Breast epithelium (tissue), 4 donors: ENCODE results near the gene CBFA2T3. TPM values are rescaled to one million over a fixed set of nuclear protein-coding genes. Genes with fewer than 3 reads are reported as not detected.

Source experiments
- DNase-seq, 2 donors: peaks; one replicate each; pipeline ENCODE4 v3.0.0-alpha.2; 2019; ENCODE audit warnings: low spot score in 2 of 2
- H3K27ac ChIP-seq, 2 donors: fragments of 200-600 bp; sonication (generic) in 1 of 2; one replicate each; pipeline ENCODE4 v1.5.1; 2016 to 2019; ENCODE audit warnings: mild to moderate bottlenecking in 1 of 2
- H3K27me3 ChIP-seq, 2 donors: fragments of 200-600 bp; sonication (generic) in 1 of 2; one replicate each; pipeline versions ENCODE4 v1.5.1 to v1.6.0; 2017 to 2019; ENCODE audit warnings: control low read depth in 1 of 2, mild to moderate bottlenecking in 1 of 2
- H3K36me3 ChIP-seq: fragments of 200-600 bp; one replicate; pipeline ENCODE4 v1.5.1; 2019
- H3K4me1 ChIP-seq, 2 donors: fragments of 200-600 bp; sonication (generic); one replicate each; pipeline ENCODE4 v1.5.1; 2016 to 2019; ENCODE audit warnings: control low read depth in 1 of 2
- H3K4me3 ChIP-seq, 3 donors: fragments of 200-600 bp; sonication (generic); 1 replicate in 2 of 3; 2 replicates in 1 of 3; pipeline ENCODE4 v1.5.1; 2016 to 2019; ENCODE audit warnings: mild to moderate bottlenecking in 3 of 3, moderate library complexity in 2 of 3
- H3K9me3 ChIP-seq, 2 donors: fragments of 200-600 bp; sonication (generic) in 1 of 2; one replicate each; pipeline ENCODE4 v1.5.1; 2016 to 2019; ENCODE audit warnings: control low read depth in 1 of 2
- POLR2A ChIP-seq: fragments of 450-650 bp; IDR thresholded peaks from one replicate; pipeline ENCODE4 v1.6.1; 2016; ENCODE audit warnings: antibody characterized with exemption, mild to moderate bottlenecking, moderate library complexity
- POLR2AphosphoS5 ChIP-seq, 3 donors: sonication (generic); formaldehyde crosslinking; IDR thresholded peaks; one replicate each; pipeline ENCODE4 v1.6.1; 2017; ENCODE audit warnings: antibody characterized with exemption in 3 of 3
- intact Hi-C: fragments of 100-400 bp; cut with DNase I; formaldehyde crosslinking; loops from one replicate; pipeline ENCODE4 v1.15.1; 2023; ENCODE audit warnings: low total_unique reads
- total RNA-seq, 3 donors: library from RNA; depleted of rRNA; stranded (reverse); fragments of >200 nt; gene quantifications; one replicate each; pipeline ENCODE4 v1.1.0, GENCODE V29; 2016
- TF ChIP-seq, protein P1 (sequence below), 3 donors: fragments of 450-650 bp; IDR thresholded peaks; one replicate each; pipeline ENCODE4 v1.5.1; 2016 to 2017; ENCODE audit warnings: antibody characterized with exemption in 3 of 3, mild to moderate bottlenecking in 3 of 3, moderate library complexity in 3 of 3

The CBFA2T3 gene
- total RNA-seq, 3 donors from 2014 or later: 0.64 to 2.3 (median 0.88) TPM

DNA sequence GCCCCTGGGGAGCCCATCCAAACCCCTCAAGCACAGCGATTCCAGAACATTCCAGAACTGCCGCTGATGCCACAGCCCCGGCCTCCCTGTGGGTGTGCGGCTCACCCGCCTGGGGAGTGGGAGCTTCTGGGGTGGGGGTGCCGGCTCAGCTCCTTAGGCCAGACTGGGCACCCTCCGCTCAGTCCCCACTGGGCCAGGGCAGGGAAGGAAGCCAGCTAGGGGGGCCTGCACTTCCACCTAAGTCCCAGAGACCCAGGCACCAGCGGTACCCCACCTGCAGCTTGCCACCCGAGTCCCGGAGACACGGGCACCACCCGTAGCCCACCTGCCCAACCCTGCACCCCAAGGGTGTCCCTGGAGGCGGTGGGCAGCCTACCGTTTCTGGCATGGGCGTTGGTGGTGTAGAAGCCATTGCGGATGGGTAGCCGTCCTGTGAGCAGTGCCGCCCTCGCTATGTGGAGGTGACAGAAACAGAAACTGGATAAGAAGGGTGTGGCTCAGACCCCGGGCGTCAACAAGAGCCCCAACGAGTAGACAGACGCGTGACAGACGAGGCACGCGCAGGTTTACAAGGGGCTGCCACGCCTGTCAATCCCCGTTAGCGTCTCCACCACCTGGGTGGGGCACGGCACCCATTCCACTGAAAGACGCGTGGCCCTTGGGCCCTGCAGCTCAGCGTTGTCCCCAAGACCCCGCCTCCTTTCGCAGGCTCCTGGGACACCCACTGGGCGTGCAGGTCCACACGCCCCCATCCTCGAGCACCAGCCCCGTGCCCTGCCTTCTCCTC lies 135.3 kb downstream of the CBFA2T3 start:
- no peak for DNase-seq
- intact Hi-C loops: loop anchor here (1.0 kb wide), 1 partner anchor 45 kb away; no protein-coding TSS in a partner anchor
- H3K27me3 ChIP-seq: no peaks in the 10 kb centered on the region
- no peak overlapping the region for H3K27ac ChIP-seq
- TF ChIP-seq POLR2A (no peak), POLR2AphosphoS5 (IDR thresholded peaks at IDR 0.05) (no peak)
- TF ChIP-seq, protein P1, sequence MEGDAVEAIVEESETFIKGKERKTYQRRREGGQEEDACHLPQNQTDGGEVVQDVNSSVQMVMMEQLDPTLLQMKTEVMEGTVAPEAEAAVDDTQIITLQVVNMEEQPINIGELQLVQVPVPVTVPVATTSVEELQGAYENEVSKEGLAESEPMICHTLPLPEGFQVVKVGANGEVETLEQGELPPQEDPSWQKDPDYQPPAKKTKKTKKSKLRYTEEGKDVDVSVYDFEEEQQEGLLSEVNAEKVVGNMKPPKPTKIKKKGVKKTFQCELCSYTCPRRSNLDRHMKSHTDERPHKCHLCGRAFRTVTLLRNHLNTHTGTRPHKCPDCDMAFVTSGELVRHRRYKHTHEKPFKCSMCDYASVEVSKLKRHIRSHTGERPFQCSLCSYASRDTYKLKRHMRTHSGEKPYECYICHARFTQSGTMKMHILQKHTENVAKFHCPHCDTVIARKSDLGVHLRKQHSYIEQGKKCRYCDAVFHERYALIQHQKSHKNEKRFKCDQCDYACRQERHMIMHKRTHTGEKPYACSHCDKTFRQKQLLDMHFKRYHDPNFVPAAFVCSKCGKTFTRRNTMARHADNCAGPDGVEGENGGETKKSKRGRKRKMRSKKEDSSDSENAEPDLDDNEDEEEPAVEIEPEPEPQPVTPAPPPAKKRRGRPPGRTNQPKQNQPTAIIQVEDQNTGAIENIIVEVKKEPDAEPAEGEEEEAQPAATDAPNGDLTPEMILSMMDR (IDR thresholded peaks at IDR 0.05): no peak
- no peaks in the 10 kb centered on the region for H3K9me3 ChIP-seq
- peaks cover 5% of the 10 kb centered on the region for H3K36me3 ChIP-seq
- no peaks in the 10 kb centered on the region for H3K4me1 ChIP-seq
- no peak overlapping the region for H3K4me3 ChIP-seq

DNA sequence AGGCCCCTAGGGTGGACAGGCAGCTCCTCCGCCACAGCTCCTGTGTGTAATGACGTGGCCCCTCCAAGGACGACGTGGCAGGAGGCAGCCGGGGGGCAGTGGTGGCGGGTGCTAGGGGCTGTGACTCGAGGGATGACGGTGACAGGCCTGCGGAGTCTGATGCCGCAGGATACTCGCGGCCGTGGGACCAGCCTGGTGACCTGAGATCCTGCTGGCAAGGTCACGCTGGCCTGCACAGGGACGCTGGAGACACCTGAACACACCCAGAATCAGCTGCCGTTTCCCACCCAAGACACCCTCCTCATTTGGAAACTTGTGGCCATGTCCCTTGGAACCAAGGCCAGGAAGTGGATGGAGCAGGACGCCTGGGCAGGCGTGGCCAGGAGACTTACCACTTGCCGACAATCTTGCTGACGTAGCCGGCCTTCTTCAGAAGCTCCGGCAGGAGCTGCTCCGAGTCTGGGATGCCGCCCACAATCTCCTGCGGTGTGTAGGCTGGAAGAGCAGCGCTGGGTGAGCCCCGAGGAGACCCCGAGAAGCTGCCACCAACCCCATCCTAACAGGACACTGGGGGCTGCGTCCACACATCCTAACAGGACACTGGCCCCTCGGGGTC lies 136.3 kb downstream of the CBFA2T3 start:
- Histone ChIP-seq H3K27ac (no peak overlapping the region), H3K36me3 (peaks cover 5% of the 10 kb centered on the region), H3K4me1 (no peaks in the 10 kb centered on the region), H3K4me3 (no peak overlapping the region), H3K27me3 (no peaks in the 10 kb centered on the region), H3K9me3 (no peaks in the 10 kb centered on the region)
- intact Hi-C loops: loop anchor here (1.0 kb wide), 1 partner anchor 46 kb away; no protein-coding TSS in a partner anchor
- TF ChIP-seq, protein P1 (IDR thresholded peaks at IDR 0.05): no peak
- TF ChIP-seq POLR2A: no peak
- no peak for DNase-seq

DNA sequence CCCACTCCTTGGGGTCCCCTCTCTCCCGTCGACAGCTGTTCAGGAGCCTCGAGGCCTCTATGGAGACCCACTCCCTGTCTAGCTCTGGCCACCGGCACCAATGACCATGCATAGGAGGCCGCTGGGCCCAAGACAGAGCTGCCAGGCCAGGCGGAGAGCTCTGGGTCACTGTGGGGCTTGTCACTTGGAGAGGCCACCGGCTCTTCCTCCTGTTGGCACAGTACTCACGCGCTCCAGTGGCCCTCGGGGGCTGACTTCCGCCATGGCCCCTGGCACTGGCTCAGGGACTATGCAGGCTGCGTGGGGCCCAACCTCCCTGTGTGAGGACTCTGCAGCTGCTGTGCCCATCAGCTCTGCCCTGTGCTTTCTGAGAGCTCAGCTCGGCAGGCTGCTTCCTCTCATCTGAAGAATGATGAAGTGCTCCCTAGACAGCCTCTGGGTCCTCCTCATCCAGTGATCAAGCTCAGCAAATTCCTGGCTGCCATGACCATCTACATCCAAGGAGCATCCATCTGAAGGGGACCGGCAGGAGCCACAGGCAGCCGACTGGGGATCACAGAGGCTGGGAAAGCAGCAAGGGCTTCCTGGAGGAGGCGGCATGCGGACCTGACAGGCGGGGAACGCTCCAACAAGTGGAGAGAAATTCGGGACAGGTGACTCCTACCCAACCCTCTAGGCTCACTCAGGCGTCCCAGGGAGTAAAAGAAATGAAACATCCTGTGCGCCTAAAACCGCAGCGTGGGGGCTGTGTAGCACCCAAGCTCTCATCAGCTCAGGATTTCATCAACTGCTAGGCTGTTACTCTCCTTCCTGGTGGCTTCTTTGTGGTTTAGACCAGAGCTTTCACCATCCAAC lies 137.0 kb downstream of the CBFA2T3 start:
- Histone ChIP-seq H3K4me1 (no peaks in the 10 kb centered on the region), H3K27me3 (no peaks in the 10 kb centered on the region), H3K9me3 (no peaks in the 10 kb centered on the region), H3K36me3 (peaks cover 5% of the 10 kb centered on the region), H3K27ac (no peak overlapping the region), H3K4me3 (no peak overlapping the region)
- no peak for DNase-seq
- intact Hi-C loops: no loop called here
- TF ChIP-seq, protein P1 (IDR thresholded peaks at IDR 0.05): no peak
- TF ChIP-seq POLR2A (no peak), POLR2AphosphoS5 (IDR thresholded peaks at IDR 0.05) (no peak)

DNA sequence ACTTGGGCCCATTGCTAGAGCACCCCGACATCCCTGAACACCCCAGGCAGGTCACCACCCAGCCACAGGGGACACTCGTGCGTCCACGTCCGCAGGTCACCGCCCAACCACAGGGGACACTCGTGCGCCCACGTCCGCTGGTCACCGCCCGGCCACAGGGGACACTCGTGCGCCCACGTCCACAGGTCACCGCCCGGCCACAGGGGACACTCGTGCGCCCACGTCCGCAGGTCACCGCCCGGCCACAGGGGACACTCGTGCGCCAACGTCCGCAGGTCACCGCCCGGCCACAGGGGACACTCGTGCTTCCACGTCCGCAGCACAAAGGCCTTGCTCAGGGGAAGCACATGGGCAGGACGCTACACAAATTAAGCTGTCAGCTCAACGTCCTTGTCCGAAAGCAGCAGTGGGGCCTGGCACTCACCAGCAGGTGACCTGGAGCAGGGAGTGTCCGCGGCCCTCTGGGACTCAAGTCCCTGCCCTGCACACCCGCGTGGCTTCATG lies 137.9 kb downstream of the CBFA2T3 start:
- Histone ChIP-seq H3K27me3 (no peaks in the 10 kb centered on the region), H3K9me3 (no peaks in the 10 kb centered on the region), H3K27ac (no peak overlapping the region), H3K36me3 (peaks cover 5% of the 10 kb centered on the region), H3K4me3 (no peak overlapping the region), H3K4me1 (no peaks in the 10 kb centered on the region)
- DNase-seq: no peak
- intact Hi-C loops: no loop called here
- TF ChIP-seq, protein P1 (IDR thresholded peaks at IDR 0.05): no peak
- TF ChIP-seq POLR2A (no peak), POLR2AphosphoS5 (IDR thresholded peaks at IDR 0.05) (no peak)
